Stimulated activated memory B cell treated with anti-CD40 and anti-IgM and Interleukin-4, amounts not matched to agents 10 μg/mL and 1 μg/mL and 100 μg/mL, for 72 hours (primary cell): ENCODE results near the gene RNASEH2C.

Experiments used
- ATAC-seq: fragments of 150-1000 bp; cut with Tn5 transposase; 2 replicates; pipeline ENCODE4 v1.10.0; 2021
- H3K27ac Mint-ChIP-seq: one replicate; pipeline ENCODE4 v1.8.0; 2022; ENCODE audit warnings: mild to moderate bottlenecking, mixed read lengths
- H3K27me3 Mint-ChIP-seq: one replicate; pipeline ENCODE4 v1.8.0; 2022; ENCODE audit warnings: mixed read lengths
- H3K36me3 Mint-ChIP-seq: one replicate; pipeline ENCODE4 v1.8.0; 2022; ENCODE audit warnings: mixed read lengths
- H3K4me1 Mint-ChIP-seq: one replicate; pipeline ENCODE4 v1.8.0; 2022; ENCODE audit warnings: mixed read lengths
- H3K4me3 Mint-ChIP-seq: one replicate; pipeline ENCODE4 v1.8.0; 2022; ENCODE audit warnings: mild to moderate bottlenecking, moderate library complexity, mixed read lengths
- H3K9me3 Mint-ChIP-seq: one replicate; pipeline ENCODE4 v1.8.0; 2022; ENCODE audit warnings: mixed read lengths

RNASEH2C gene

DNA sequence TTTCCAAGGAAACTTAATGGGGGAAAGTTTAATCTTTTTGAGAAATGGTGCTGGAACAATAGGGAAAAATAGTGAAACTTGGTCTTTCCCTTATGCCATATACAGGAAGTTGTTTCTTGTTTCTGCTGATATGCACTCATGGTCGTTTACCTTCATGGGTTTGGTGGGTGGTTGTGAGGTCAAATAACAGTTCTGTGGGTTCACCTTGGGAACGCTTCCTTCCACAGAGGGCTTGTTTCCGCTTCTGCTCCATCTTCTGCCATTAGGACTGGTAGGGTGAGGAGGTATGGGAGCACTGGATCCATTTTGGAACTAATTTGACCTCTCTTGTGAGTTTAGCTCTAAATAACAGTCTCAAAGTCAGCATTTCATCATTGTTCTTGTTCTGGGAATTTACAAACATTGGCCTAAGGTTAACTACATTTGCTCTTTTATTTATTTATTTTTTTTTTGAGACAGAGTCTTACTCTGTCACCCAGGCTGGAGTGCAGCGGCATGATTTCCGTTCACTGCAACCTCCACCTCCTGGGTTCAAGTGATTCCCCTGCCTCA is 40.3 kb downstream of the RNASEH2C start:
- Mint-ChIP-seq H3K27ac (no peak overlapping the region), H3K36me3 (no peaks in the 10 kb centered on the region), H3K27me3 (no peaks in the 10 kb centered on the region), H3K4me3 (no peak overlapping the region), H3K9me3 (no peaks in the 10 kb centered on the region), H3K4me1 (no peaks in the 10 kb centered on the region)
- no peak for ATAC-seq

DNA sequence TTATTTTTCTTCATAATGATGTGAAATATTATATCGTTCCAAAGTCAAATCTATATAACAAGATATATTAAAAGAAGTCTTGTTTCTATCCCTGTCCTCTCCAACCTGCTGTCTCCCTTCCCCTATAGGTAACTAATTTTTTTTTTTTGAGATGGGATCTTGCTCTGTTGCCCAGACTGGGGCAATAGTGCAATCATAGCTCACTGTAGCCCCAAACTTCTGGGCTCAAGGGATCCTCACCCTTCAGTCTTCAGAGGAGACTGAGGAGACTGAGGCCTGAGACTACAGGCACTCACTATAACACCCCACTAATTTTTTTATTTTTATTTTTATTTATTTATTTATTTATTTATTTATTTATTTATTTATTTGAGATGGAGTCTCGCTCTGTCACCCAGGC is 47.6 kb downstream of the RNASEH2C start:
- Mint-ChIP-seq H3K4me3 (no peak overlapping the region), H3K9me3 (no peaks in the 10 kb centered on the region), H3K36me3 (no peaks in the 10 kb centered on the region), H3K4me1 (no peaks in the 10 kb centered on the region), H3K27me3 (no peaks in the 10 kb centered on the region), H3K27ac (no peak overlapping the region)
- no peak for ATAC-seq

DNA sequence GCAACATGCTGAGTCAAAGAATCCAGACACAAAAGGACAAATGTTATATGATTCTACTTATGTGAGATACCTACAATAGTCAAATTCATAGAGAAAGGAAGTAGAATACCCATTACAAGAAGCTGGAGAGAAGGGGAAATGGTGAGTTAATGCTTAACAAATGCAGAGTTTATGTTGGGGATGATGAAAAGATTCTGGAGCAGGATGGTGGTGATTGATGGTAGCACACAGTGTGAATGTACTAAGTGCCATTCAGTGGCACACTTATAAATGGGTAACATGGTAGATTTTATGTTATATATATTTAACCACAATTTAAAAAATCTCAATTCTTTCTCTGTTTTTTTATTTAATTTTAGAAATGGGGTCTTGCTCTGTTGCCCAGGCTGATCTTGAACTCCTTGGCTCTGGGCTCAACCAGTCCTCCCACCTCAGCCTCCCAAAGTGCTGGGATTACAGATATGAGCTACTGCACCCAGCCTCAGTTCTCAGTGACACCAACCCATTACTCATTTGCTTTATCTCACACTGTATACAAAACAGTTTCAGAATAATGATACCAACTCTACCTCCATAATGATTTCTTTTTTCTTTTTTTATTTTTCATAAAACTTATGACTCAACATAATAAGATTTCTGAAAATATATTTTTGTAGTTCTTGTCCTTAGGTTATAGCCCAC is 48.3 kb downstream of the RNASEH2C start:
- Mint-ChIP-seq H3K9me3 (no peaks in the 10 kb centered on the region), H3K27ac (no peak overlapping the region), H3K36me3 (no peaks in the 10 kb centered on the region), H3K4me1 (no peaks in the 10 kb centered on the region), H3K4me3 (no peak overlapping the region), H3K27me3 (no peaks in the 10 kb centered on the region)
- ATAC-seq: no peak
